SK-N-MC (cell line): ENCODE data around the gene SOX8.

Experiments used
- EZH2 ChIP-seq: fragments of 200-600 bp; sonication (generic); IDR thresholded peaks from one replicate; pipeline ENCODE4 v1.6.1; 2017; ENCODE audit warnings: antibody characterized with exemption
- FOXP2 ChIP-seq: optimal IDR thresholded peaks from 2 replicates; pipeline ENCODE3; 2011; ENCODE audit warnings: mild to moderate bottlenecking, moderate library complexity; ENCODE audit not compliant: insufficient read depth; ENCODE audit errors: extremely low read length, control extremely low read depth
- POLR2AphosphoS5 ChIP-seq: IDR thresholded peaks from 2 replicates; pipeline ENCODE4 v1.6.1; 2012; ENCODE audit warnings: mild to moderate bottlenecking, low read depth, low read length, borderline replicate concordance

DNA sequence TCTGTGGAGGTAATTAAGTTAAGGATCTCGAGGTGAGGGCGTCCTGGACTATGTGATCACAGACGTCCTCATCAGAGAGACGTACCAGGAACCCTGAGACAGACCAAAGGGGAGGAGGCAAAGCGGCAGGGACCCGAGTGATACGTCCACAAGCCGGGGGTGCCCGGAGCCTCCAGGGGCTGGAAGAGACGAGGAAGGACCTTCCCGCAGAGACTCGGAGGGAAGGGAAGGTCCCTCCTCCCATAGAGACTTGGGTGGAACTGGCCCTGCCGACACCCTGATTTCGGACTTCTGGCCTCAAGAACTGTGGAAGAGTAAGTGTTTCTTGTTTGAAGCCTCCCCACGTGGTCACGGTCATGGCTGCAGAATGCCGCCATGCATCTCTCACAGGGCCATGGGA lies 41.6 kb upstream of the SOX8 start:
- TF ChIP-seq FOXP2 (no peak), POLR2AphosphoS5 (no peak), EZH2 (no peak)
